ENCODE measurements around the gene AZU1.
"Not testable (repeated sequence)": the region's sequence is repeated elsewhere in the genome, so short reads cannot be mapped to it uniquely, and the experiment has no call there.

Gene AZU1

GRCh38 chr19:852136-853013 is 24.7 kb downstream of the AZU1 start, which contains the start of gene ELANE:
Gene ELANE, plus strand, starts transcription at chr19:852303. Its CDS starts 26 bp downstream, at chr19:852329.
- H3K27ac ChIP-seq: no peak within 1 kb of the TSS
- H3K36me3 ChIP-seq (ENCODE audit: insufficient read depth, low read length): no peaks in the 10 kb centered on the region
- H3K4me3 ChIP-seq: no peak within 1 kb of the TSS
- no peak for DNase-seq (ENCODE audit: low read depth, low spot score)
- no peaks in the 10 kb centered on the region for H3K9me3 ChIP-seq (ENCODE audit: low read depth, low read length)
- TF ChIP-seq POLR2AphosphoS5 (IDR thresholded peaks at IDR 0.05; ENCODE audit: borderline replicate concordance, low read depth, low read length): no peak
- TF ChIP-seq EZH2 (IDR thresholded peaks at IDR 0.05): no peak
- no peak for TF ChIP-seq FOXP2 (optimal IDR thresholded peaks at IDR 0.05; ENCODE audit: control extremely low read depth, extremely low read length, insufficient read depth)
- no peak within 1 kb of the TSS for H3K9ac ChIP-seq (ENCODE audit: insufficient read length)

- no peak for DNase-seq (ENCODE audit: low read depth, low spot score)
- H3K9ac ChIP-seq (ENCODE audit: insufficient read length): no peak overlapping the region
- H3K27ac ChIP-seq: no peak overlapping the region
- no peaks in the 10 kb centered on the region for H3K36me3 ChIP-seq (ENCODE audit: insufficient read depth, low read length)
- no peaks in the 10 kb centered on the region for H3K9me3 ChIP-seq (ENCODE audit: low read depth, low read length)
- TF ChIP-seq POLR2AphosphoS5 (IDR thresholded peaks at IDR 0.05; ENCODE audit: borderline replicate concordance, low read depth, low read length): no peak
- TF ChIP-seq EZH2 (IDR thresholded peaks at IDR 0.05): no peak
- TF ChIP-seq FOXP2 (optimal IDR thresholded peaks at IDR 0.05; ENCODE audit: control extremely low read depth, extremely low read length, insufficient read depth): no peak
- H3K4me3 ChIP-seq: no peak overlapping the region
These were observed 25.5 kb downstream of the AZU1 start for GRCh38 chr19:853014-853585.

- not testable (repeated sequence) for H3K9me3 ChIP-seq (ENCODE audit: low read depth, low read length); H3K9ac ChIP-seq (ENCODE audit: insufficient read length); H3K27ac ChIP-seq; DNase-seq (ENCODE audit: low read depth, low spot score); H3K4me3 ChIP-seq; H3K36me3 ChIP-seq (ENCODE audit: insufficient read depth, low read length)
These were observed 26.1 kb downstream of the AZU1 start for GRCh38 chr19:853614-854220.

- no peak for DNase-seq (ENCODE audit: low read depth, low spot score)
- no peak overlapping the region for H3K4me3 ChIP-seq
- H3K36me3 ChIP-seq (ENCODE audit: insufficient read depth, low read length): no peaks in the 10 kb centered on the region
- H3K27ac ChIP-seq: no peak overlapping the region
- no peak overlapping the region for H3K9ac ChIP-seq (ENCODE audit: insufficient read length)
- no peaks in the 10 kb centered on the region for H3K9me3 ChIP-seq (ENCODE audit: low read depth, low read length)
- TF ChIP-seq POLR2AphosphoS5 (IDR thresholded peaks at IDR 0.05; ENCODE audit: borderline replicate concordance, low read depth, low read length) (no peak), EZH2 (IDR thresholded peaks at IDR 0.05) (no peak), FOXP2 (optimal IDR thresholded peaks at IDR 0.05; ENCODE audit: control extremely low read depth, extremely low read length, insufficient read depth) (no peak)
These were observed 26.9 kb downstream of the AZU1 start for GRCh38 chr19:854549-854948.

GRCh38 chr19:855142-855541 is 27.5 kb downstream of the AZU1 start:
- Histone ChIP-seq H3K9me3 (ENCODE audit: low read depth, low read length) (no peaks in the 10 kb centered on the region), H3K27ac (no peak overlapping the region), H3K4me3 (no peak overlapping the region), H3K36me3 (ENCODE audit: insufficient read depth, low read length) (no peaks in the 10 kb centered on the region), H3K9ac (ENCODE audit: insufficient read length) (no peak overlapping the region)
- TF ChIP-seq EZH2 (IDR thresholded peaks at IDR 0.05): no peak
- no peak for TF ChIP-seq POLR2AphosphoS5 (IDR thresholded peaks at IDR 0.05; ENCODE audit: borderline replicate concordance, low read depth, low read length)
- TF ChIP-seq FOXP2 (optimal IDR thresholded peaks at IDR 0.05; ENCODE audit: control extremely low read depth, extremely low read length, insufficient read depth): no peak
- DNase-seq (ENCODE audit: low read depth, low spot score): no peak

- Histone ChIP-seq H3K36me3 (ENCODE audit: insufficient read depth, low read length) (no peaks in the 10 kb centered on the region), H3K27ac (no peak overlapping the region), H3K9ac (ENCODE audit: insufficient read length) (no peak overlapping the region), H3K4me3 (no peak overlapping the region), H3K9me3 (ENCODE audit: low read depth, low read length) (no peaks in the 10 kb centered on the region)
- DNase-seq (ENCODE audit: low read depth, low spot score): no peak
- no peak for TF ChIP-seq EZH2 (IDR thresholded peaks at IDR 0.05)
These were observed 28.0 kb downstream of the AZU1 start for GRCh38 chr19:855566-856120.

- TF ChIP-seq FOXP2 (optimal IDR thresholded peaks at IDR 0.05; ENCODE audit: control extremely low read depth, extremely low read length, insufficient read depth): no peak
- no peak for TF ChIP-seq EZH2 (IDR thresholded peaks at IDR 0.05)
- TF ChIP-seq POLR2AphosphoS5 (IDR thresholded peaks at IDR 0.05; ENCODE audit: borderline replicate concordance, low read depth, low read length): no peak
- H3K9ac ChIP-seq (ENCODE audit: insufficient read length): no peak overlapping the region
- no peak overlapping the region for H3K4me3 ChIP-seq
These were observed 30.6 kb downstream of the AZU1 start for GRCh38 chr19:858284-858683.

More at GRCh38 chr19:858284-858683, 30.6 kb downstream of the AZU1 start:
- no peak overlapping the region for H3K27ac ChIP-seq
- no peak for DNase-seq (ENCODE audit: low read depth, low spot score)
- no peaks in the 10 kb centered on the region for H3K9me3 ChIP-seq (ENCODE audit: low read depth, low read length)
- H3K36me3 ChIP-seq (ENCODE audit: insufficient read depth, low read length): no peaks in the 10 kb centered on the region

All from SK-N-MC (cell line).